Lower lobe of right lung (tissue), 2 donors: ENCODE measurements around the gene PAK1. TPM values are rescaled to one million over a fixed set of nuclear protein-coding genes. Genes with fewer than 3 reads are reported as not detected.

Experiments
- ATAC-seq, 2 donors: fragments of 200-7000 bp; cut with Tn5 transposase; one replicate each; pipeline ENCODE4 v1.9.1; 2020 to 2022; ENCODE audit warnings: mild to moderate bottlenecking in 2 of 2, moderate library complexity in 2 of 2
- DNase-seq: peaks from one replicate; pipeline ENCODE4 v3.0.0-alpha.2; 2020
- H3K27ac ChIP-seq: fragments of 200-600 bp; one replicate; pipeline ENCODE4 v1.8.0; 2022
- H3K27me3 ChIP-seq: fragments of 200-600 bp; one replicate; pipeline ENCODE4 v1.8.0; 2022; ENCODE audit warnings: low read depth
- H3K36me3 ChIP-seq: fragments of 200-600 bp; one replicate; pipeline ENCODE4 v1.8.0; 2022; ENCODE audit warnings: mild to moderate bottlenecking
- H3K4me1 ChIP-seq: fragments of 200-600 bp; one replicate; pipeline ENCODE4 v1.8.0; 2022
- H3K4me3 ChIP-seq: fragments of 200-600 bp; one replicate; pipeline ENCODE4 v1.8.0; 2022; ENCODE audit warnings: mild to moderate bottlenecking
- H3K9me3 ChIP-seq: fragments of 200-600 bp; one replicate; pipeline ENCODE4 v1.8.0; 2022
- CTCF ChIP-seq: fragments of 200-600 bp; IDR thresholded peaks from one replicate; pipeline ENCODE4 v1.8.0; 2022; ENCODE audit warnings: antibody characterized with exemption, mild to moderate bottlenecking
- intact Hi-C: fragments of 100-400 bp; cut with DNase I; formaldehyde crosslinking; loops from one replicate; pipeline ENCODE4 v1.11.0; 2022
- total RNA-seq: library from RNA; stranded (reverse); fragmentation: NEBNext Ultra II Directional; extraction: Animal tissue kit (Norgen Biotek cat#: 25700); gene quantifications from one replicate; pipeline ENCODE4 v1.2.1, GENCODE V29; 2021
- donor health status: DM: no; HTN: yes; CAD: no; lungs with severe emphysema.

The PAK1 gene
- total RNA-seq, 1 donor from 2014 or later = 40.6 TPM

- DNase-seq (no peak), ATAC-seq (no peak)
- Histone ChIP-seq H3K27ac (no peak overlapping the region), H3K27me3 (no peaks in the 10 kb centered on the region), H3K36me3 (no peaks in the 10 kb centered on the region), H3K9me3 (no peaks in the 10 kb centered on the region), H3K4me1 (no peaks in the 10 kb centered on the region), H3K4me3 (no peak overlapping the region)
- TF ChIP-seq CTCF = no peak
- intact Hi-C loops = no loop called here
Observed at GRCh38 chr11:77438487-77438886, 35.4 kb downstream of the PAK1 start.

GRCh38 chr11:77436969-77437368 is 36.9 kb downstream of the PAK1 start:
- Histone ChIP-seq H3K27me3 (no peaks in the 10 kb centered on the region), H3K4me3 (no peak overlapping the region), H3K27ac (no peak overlapping the region), H3K4me1 (no peaks in the 10 kb centered on the region), H3K36me3 (no peaks in the 10 kb centered on the region), H3K9me3 (no peaks in the 10 kb centered on the region)
- intact Hi-C loops = no loop called here
- DNase-seq = no peak
- no peak for ATAC-seq
- no peak for TF ChIP-seq CTCF

- Histone ChIP-seq H3K27ac (no peak overlapping the region), H3K4me3 (no peak overlapping the region), H3K27me3 (no peaks in the 10 kb centered on the region), H3K9me3 (no peaks in the 10 kb centered on the region), H3K4me1 (no peaks in the 10 kb centered on the region), H3K36me3 (no peaks in the 10 kb centered on the region)
- TF ChIP-seq CTCF = no peak
- DNase-seq (no peak), ATAC-seq (no peak)
- intact Hi-C loops = no loop called here
Observed at GRCh38 chr11:77436506-77436905, 37.4 kb downstream of the PAK1 start.

GRCh38 chr11:77435972-77436371 is 37.9 kb downstream of the PAK1 start:
- Histone ChIP-seq H3K27me3 (no peaks in the 10 kb centered on the region), H3K4me3 (no peak overlapping the region), H3K27ac (no peak overlapping the region), H3K36me3 (no peaks in the 10 kb centered on the region), H3K9me3 (no peaks in the 10 kb centered on the region), H3K4me1 (no peaks in the 10 kb centered on the region)
- TF ChIP-seq CTCF = no peak
- intact Hi-C loops = no loop called here
- DNase-seq = no peak
- no peak for ATAC-seq

- H3K27ac ChIP-seq = no peak overlapping the region
- no peaks in the 10 kb centered on the region for H3K9me3 ChIP-seq
- H3K4me3 ChIP-seq = no peak overlapping the region
- no peak for ATAC-seq
- no peaks in the 10 kb centered on the region for H3K36me3 ChIP-seq
- DNase-seq = no peak
- no peaks in the 10 kb centered on the region for H3K27me3 ChIP-seq
- intact Hi-C loops = no loop called here
- TF ChIP-seq CTCF = no peak
- no peaks in the 10 kb centered on the region for H3K4me1 ChIP-seq
Observed at GRCh38 chr11:77431813-77432212, 42.1 kb downstream of the PAK1 start.

GRCh38 chr11:77428598-77428997 is 45.3 kb downstream of the PAK1 start:
- Histone ChIP-seq H3K27ac (no peak overlapping the region), H3K4me1 (no peaks in the 10 kb centered on the region), H3K27me3 (no peaks in the 10 kb centered on the region), H3K9me3 (no peaks in the 10 kb centered on the region), H3K4me3 (no peak overlapping the region), H3K36me3 (no peaks in the 10 kb centered on the region)
- DNase-seq (no peak), ATAC-seq (no peak)
- intact Hi-C loops = no loop called here
- TF ChIP-seq CTCF = no peak
